H9 (cell line): ENCODE results near the gene DSG4. TPM values are rescaled to one million over a fixed set of nuclear protein-coding genes. Genes with fewer than 3 reads are reported as not detected.

Source experiments
- DNase-seq: peaks from one replicate; pipeline ENCODE4 v3.0.0-alpha.2; 2017
- H2AFZ ChIP-seq: one replicate; pipeline ENCODE4 v1.6.1; 2013; ENCODE audit warnings: mild to moderate bottlenecking, low read length, control low read depth, moderate library complexity
- H2AK5ac ChIP-seq: 2 replicates; pipeline ENCODE4 v1.6.1; 2013; ENCODE audit warnings: low read length, control low read depth, mixed read lengths; ENCODE audit not compliant: insufficient read length
- H2BK120ac ChIP-seq: one replicate; pipeline ENCODE4 v1.6.1; 2013; ENCODE audit warnings: low read depth, mild to moderate bottlenecking, low read length, control low read depth, inconsistent platforms; ENCODE audit not compliant: poor library complexity, severe bottlenecking
- H2BK12ac ChIP-seq: 2 replicates; pipeline ENCODE4 v1.6.1; 2013; ENCODE audit warnings: low read length, control low read depth, mixed read lengths, low read depth; ENCODE audit not compliant: insufficient read length
- H2BK15ac ChIP-seq: 2 replicates; pipeline ENCODE4 v1.6.1; 2013; ENCODE audit warnings: low read depth, low read length, control low read depth
- H2BK20ac ChIP-seq: one replicate; pipeline ENCODE4 v1.6.1; 2013; ENCODE audit warnings: low read depth, mild to moderate bottlenecking, low read length, control low read depth, inconsistent platforms; ENCODE audit not compliant: poor library complexity, severe bottlenecking
- H2BK5ac ChIP-seq: 2 replicates; pipeline ENCODE4 v1.6.1; 2013; ENCODE audit warnings: low read length, control low read depth, mixed read lengths; ENCODE audit not compliant: insufficient read length
- H3K14ac ChIP-seq: 2 replicates; pipeline ENCODE4 v1.6.1; 2013; ENCODE audit warnings: low read length, control low read depth; ENCODE audit not compliant: insufficient read depth
- H3K18ac ChIP-seq: 2 replicates; pipeline ENCODE4 v1.6.1; 2013; ENCODE audit warnings: low read depth, mild to moderate bottlenecking, mixed read lengths, low read length, control low read depth; ENCODE audit not compliant: insufficient read length
- H3K23ac ChIP-seq: 2 replicates; pipeline ENCODE4 v1.6.1; 2013; ENCODE audit warnings: low read length, control low read depth, mixed read lengths, low read depth; ENCODE audit not compliant: insufficient read length
- H3K23me2 ChIP-seq: 2 replicates; pipeline ENCODE4 v1.6.1; 2013; ENCODE audit warnings: low read depth, mild to moderate bottlenecking, mixed read lengths, low read length, control low read depth; ENCODE audit not compliant: insufficient read length, poor library complexity, severe bottlenecking
- H3K27ac ChIP-seq: 2 replicates; pipeline ENCODE4 v1.5.1; 2013; ENCODE audit warnings: low read length, control low read depth, mixed read lengths, low read depth; ENCODE audit not compliant: insufficient read length
- H3K27me3 ChIP-seq: 2 replicates; pipeline ENCODE4 v1.6.1; 2013; ENCODE audit warnings: low read length, control low read depth, inconsistent platforms; ENCODE audit not compliant: insufficient read depth
- H3K4ac ChIP-seq: 2 replicates; pipeline ENCODE4 v1.6.1; 2013; ENCODE audit warnings: low read depth, mild to moderate bottlenecking, control low read depth, inconsistent platforms, low read length, moderate library complexity
- H3K4me1 ChIP-seq: 2 replicates; pipeline ENCODE4 v1.6.1; 2013; ENCODE audit warnings: low read length, control low read depth, inconsistent platforms; ENCODE audit not compliant: insufficient read depth
- H3K4me2 ChIP-seq: 2 replicates; pipeline ENCODE4 v1.6.1; 2013; ENCODE audit warnings: low read length, control low read depth, mixed read lengths; ENCODE audit not compliant: insufficient read length, insufficient read depth
- H3K56ac ChIP-seq: 2 replicates; pipeline ENCODE4 v1.6.1; 2013; ENCODE audit warnings: low read depth, mild to moderate bottlenecking, mixed read lengths, low read length, control low read depth; ENCODE audit not compliant: insufficient read length
- H3K79me1 ChIP-seq: 2 replicates; pipeline ENCODE4 v1.6.1; 2013; ENCODE audit warnings: low read depth, mild to moderate bottlenecking, moderate library complexity, low read length, control low read depth, inconsistent platforms; ENCODE audit not compliant: insufficient read depth, poor library complexity, severe bottlenecking
- H3K79me2 ChIP-seq: 2 replicates; pipeline ENCODE4 v1.6.1; 2013; ENCODE audit warnings: low read length, control low read depth, inconsistent platforms; ENCODE audit not compliant: insufficient read depth
- H3K9ac ChIP-seq: 2 replicates; pipeline ENCODE4 v1.6.1; 2013; ENCODE audit warnings: low read length, control low read depth, mixed read lengths; ENCODE audit not compliant: insufficient read length; ENCODE audit errors: extremely low read depth
- H3K9me3 ChIP-seq: one replicate; pipeline ENCODE4 v1.6.1; 2013; ENCODE audit warnings: low read depth, low read length, inconsistent platforms; ENCODE audit not compliant: control insufficient read depth
- H3T11ph ChIP-seq: one replicate; pipeline ENCODE4 v1.6.1; 2013; ENCODE audit warnings: mild to moderate bottlenecking, low read length, control low read depth, inconsistent platforms
- H4K20me1 ChIP-seq: one replicate; pipeline ENCODE4 v1.6.1; 2013; ENCODE audit not compliant: control insufficient read depth, insufficient read length, insufficient read depth
- H4K5ac ChIP-seq: 2 replicates; pipeline ENCODE4 v1.6.1; 2013; ENCODE audit warnings: low read depth, mild to moderate bottlenecking, mixed read lengths, low read length, control low read depth; ENCODE audit not compliant: insufficient read length
- H4K8ac ChIP-seq: replicated peaks from 2 replicates; pipeline ENCODE4 v1.6.1; 2013; ENCODE audit warnings: low read length, control low read depth, mixed read lengths, low read depth; ENCODE audit not compliant: insufficient read length
- H4K91ac ChIP-seq: 2 replicates; pipeline ENCODE4 v1.6.1; 2013; ENCODE audit warnings: low read depth, mild to moderate bottlenecking, moderate library complexity, mixed read lengths, low read length, control low read depth; ENCODE audit not compliant: insufficient read length
- H3K27ac Mint-ChIP-seq, 3 experiments: 2 replicates in 2 of 3; 3 replicates in 1 of 3; pipeline ENCODE4 v1.8.0; 2020 to 2021; ENCODE audit warnings: mixed read lengths in 3 of 3, mild to moderate bottlenecking in 1 of 3, moderate library complexity in 1 of 3
- H3K27me3 Mint-ChIP-seq: 2 replicates; pipeline ENCODE4 v1.8.0; 2021; ENCODE audit warnings: low read depth, mild to moderate bottlenecking, moderate library complexity, mixed read lengths
- H3K36me3 Mint-ChIP-seq, 3 experiments: 2 replicates in 2 of 3; 3 replicates in 1 of 3; pipeline ENCODE4 v1.8.0; 2020 to 2021; ENCODE audit warnings: low read depth in 3 of 3, mixed read lengths in 3 of 3; ENCODE audit not compliant: insufficient read depth in 1 of 3
- H3K4me1 Mint-ChIP-seq, 2 experiments: 2 replicates each; pipeline ENCODE4 v1.8.0; 2020; ENCODE audit warnings: mixed read lengths in 2 of 2
- H3K4me3 Mint-ChIP-seq, 2 experiments: 2 replicates in 1 of 2; 3 replicates in 1 of 2; pipeline ENCODE4 v1.8.0; 2020 to 2021; ENCODE audit warnings: mild to moderate bottlenecking in 2 of 2, mixed read lengths in 2 of 2, moderate library complexity in 1 of 2
- H3K9me3 Mint-ChIP-seq, 2 experiments: 2 replicates in 1 of 2; 3 replicates in 1 of 2; pipeline ENCODE4 v1.8.0; 2020; ENCODE audit warnings: mild to moderate bottlenecking in 2 of 2, mixed read lengths in 2 of 2, moderate library complexity in 1 of 2
- WGBS: extraction: QIAGEN DNeasy Blood & Tissue Kit; methylation state at CpG from one replicate; pipeline ENCODE4 v1.1.7; 2013; ENCODE audit warnings: missing lambda C conversion rate, low lambda C conversion rate, mixed read lengths; ENCODE audit not compliant: insufficient read length; ENCODE audit errors: extremely low coverage; 5-methylcytosine and 5-hydroxymethylcytosine counted together
- total RNA-seq: library from RNA; stranded (reverse); gene quantifications from 2 replicates; pipeline ENCODE4 v1.2.1, GENCODE V29; 2021
- TF ChIP-seq, protein P1 (sequence below): fragments of 200-600 bp; sonication (generic); conservative IDR thresholded peaks from 3 replicates; pipeline ENCODE4 v1.8.0; 2021; ENCODE audit warnings: antibody characterized with exemption, mild to moderate bottlenecking

DSG4 gene
- total RNA-seq, 1 experiment from 2014 or later, result not detected

GRCh38 chr18:31430072-31430471 is 53.5 kb downstream of the DSG4 start:
- no peaks in the 10 kb centered on the region for H3K9me3 ChIP-seq
- no peak overlapping the region for H3K56ac ChIP-seq
- H2BK120ac ChIP-seq, result no peak overlapping the region
- no peak for DNase-seq
- H2AFZ ChIP-seq, result no peak overlapping the region
- Mint-ChIP-seq H3K36me3 (peaks cover 0 to 15% (median 8%) of the 10 kb centered on the region in 3 experiments; a peak in 3 of 7 replicates), H3K27ac (peak overlapping the region in 1 of 3 experiments; percentile 9; a peak in 2 of 7 replicates), H3K4me1 (peaks cover 9 to 10% of the 10 kb centered on the region in 2 experiments), H3K9me3 (peaks cover 0 to 8% of the 10 kb centered on the region in 2 experiments; a peak in 2 of 5 replicates), H3K27me3 (no peaks in the 10 kb centered on the region), H3K4me3 (no peak overlapping the region)
- no peak overlapping the region for H3K4ac ChIP-seq
- no peak overlapping the region for H3K14ac ChIP-seq
- H2BK20ac ChIP-seq, result no peak overlapping the region
- H2BK5ac ChIP-seq, result no peak overlapping the region
- no peak overlapping the region for H3K23ac ChIP-seq
- no peak overlapping the region for H2BK12ac ChIP-seq
- H3K9ac ChIP-seq, result no peak overlapping the region
- no peak overlapping the region for H2BK15ac ChIP-seq
- H4K5ac ChIP-seq, result no peak overlapping the region
- WGBS, result no CpG with 5 or more reads among the region's 4 CpGs
- H3K27me3 ChIP-seq, result no peaks in the 10 kb centered on the region
- H4K91ac ChIP-seq, result no peak overlapping the region
- no peak overlapping the region for H2AK5ac ChIP-seq
- no peaks in the 10 kb centered on the region for H3K79me2 ChIP-seq
- H4K20me1 ChIP-seq, result no peaks in the 10 kb centered on the region
- no peak overlapping the region for H3K27ac ChIP-seq
- H3T11ph ChIP-seq, result no peak overlapping the region
- no peaks in the 10 kb centered on the region for H3K79me1 ChIP-seq
- H3K23me2 ChIP-seq, result no peaks in the 10 kb centered on the region
- TF ChIP-seq, protein P1, sequence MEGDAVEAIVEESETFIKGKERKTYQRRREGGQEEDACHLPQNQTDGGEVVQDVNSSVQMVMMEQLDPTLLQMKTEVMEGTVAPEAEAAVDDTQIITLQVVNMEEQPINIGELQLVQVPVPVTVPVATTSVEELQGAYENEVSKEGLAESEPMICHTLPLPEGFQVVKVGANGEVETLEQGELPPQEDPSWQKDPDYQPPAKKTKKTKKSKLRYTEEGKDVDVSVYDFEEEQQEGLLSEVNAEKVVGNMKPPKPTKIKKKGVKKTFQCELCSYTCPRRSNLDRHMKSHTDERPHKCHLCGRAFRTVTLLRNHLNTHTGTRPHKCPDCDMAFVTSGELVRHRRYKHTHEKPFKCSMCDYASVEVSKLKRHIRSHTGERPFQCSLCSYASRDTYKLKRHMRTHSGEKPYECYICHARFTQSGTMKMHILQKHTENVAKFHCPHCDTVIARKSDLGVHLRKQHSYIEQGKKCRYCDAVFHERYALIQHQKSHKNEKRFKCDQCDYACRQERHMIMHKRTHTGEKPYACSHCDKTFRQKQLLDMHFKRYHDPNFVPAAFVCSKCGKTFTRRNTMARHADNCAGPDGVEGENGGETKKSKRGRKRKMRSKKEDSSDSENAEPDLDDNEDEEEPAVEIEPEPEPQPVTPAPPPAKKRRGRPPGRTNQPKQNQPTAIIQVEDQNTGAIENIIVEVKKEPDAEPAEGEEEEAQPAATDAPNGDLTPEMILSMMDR, result no peak
- no peak overlapping the region for H3K4me2 ChIP-seq
- no peak overlapping the region for H3K18ac ChIP-seq
- H4K8ac ChIP-seq, result no peak overlapping the region
- no peaks in the 10 kb centered on the region for H3K4me1 ChIP-seq
